WTC11 (cell line): ENCODE measurements around the gene ARHGAP10. TPM values are rescaled to one million over a fixed set of nuclear protein-coding genes. Genes with fewer than 3 reads are reported as not detected.

Source experiments
- ATAC-seq: fragments of 200-7000 bp; cut with Tn5 transposase; 2 replicates; pipeline ENCODE4 v1.10.0; 2021; ENCODE audit warnings: mild to moderate bottlenecking, moderate library complexity
- CTCF ChIA-PET: fragments of 300-600 bp; sonication (Branson Sonifier 250); formaldehyde crosslinking; loops from one replicate; lab custom pipeline; 2021; ENCODE audit warnings: antibody characterized with exemption; lab: Charles Lee
- POLR2A ChIA-PET: fragments of 350-600 bp; sonication (Branson Sonifier 250); formaldehyde crosslinking; loops from one replicate; lab custom pipeline; 2021; ENCODE audit warnings: antibody characterized with exemption; lab: Charles Lee
- DNase-seq: peaks from one replicate; pipeline ENCODE4 v3.0.0; 2021; ENCODE audit warnings: low spot score
- H3K27ac Mint-ChIP-seq: 2 replicates; pipeline ENCODE4 v1.8.0; 2021; ENCODE audit warnings: mixed read lengths
- H3K27me3 Mint-ChIP-seq: 2 replicates; pipeline ENCODE4 v1.8.0; 2021; ENCODE audit warnings: low read depth, mild to moderate bottlenecking, moderate library complexity, mixed read lengths
- H3K36me3 Mint-ChIP-seq: 2 replicates; pipeline ENCODE4 v1.8.0; 2021; ENCODE audit warnings: mixed read lengths
- H3K4me1 Mint-ChIP-seq: 2 replicates; pipeline ENCODE4 v1.8.0; 2022; ENCODE audit warnings: mixed read lengths
- H3K4me3 Mint-ChIP-seq: 2 replicates; pipeline ENCODE4 v1.8.0; 2021; ENCODE audit warnings: mild to moderate bottlenecking, moderate library complexity, mixed read lengths
- H3K9me3 Mint-ChIP-seq: 2 replicates; pipeline ENCODE4 v1.8.0; 2021; ENCODE audit warnings: mixed read lengths
- ELF4 ChIP-seq: sonication (generic); formaldehyde crosslinking; IDR thresholded peaks from 2 replicates; pipeline ENCODE4 v1.8.1; 2022; ENCODE audit warnings: low read depth, mild to moderate bottlenecking, moderate library complexity, missing genetic modification reagents
- FOXJ3 ChIP-seq: sonication (generic); formaldehyde crosslinking; IDR thresholded peaks from 2 replicates; pipeline ENCODE4 v1.9.0; 2021; ENCODE audit warnings: missing genetic modification reagents, mild to moderate bottlenecking, borderline replicate concordance
- GTF2I ChIP-seq: fragments of 250-450 bp; sonication (Bioruptor Pico); conservative IDR thresholded peaks from 2 replicates; pipeline ENCODE4 v1.4.0; 2021; ENCODE audit warnings: mild to moderate bottlenecking
- MAX ChIP-seq: sonication (generic); formaldehyde crosslinking; IDR thresholded peaks from 2 replicates; pipeline ENCODE4 v1.8.0; 2022; ENCODE audit warnings: mild to moderate bottlenecking, missing genetic modification reagents
- MYBL2 ChIP-seq: sonication (generic); formaldehyde crosslinking; IDR thresholded peaks from 2 replicates; pipeline ENCODE4 v1.8.1; 2023; ENCODE audit warnings: mild to moderate bottlenecking, moderate library complexity, missing genetic modification reagents
- NR2C2 ChIP-seq: sonication (generic); formaldehyde crosslinking; IDR thresholded peaks from 2 replicates; pipeline ENCODE4 v1.8.0; 2022; ENCODE audit warnings: mild to moderate bottlenecking, missing genetic modification reagents
- OVOL2 ChIP-seq: fragments of 250-450 bp; sonication (Bioruptor Pico); IDR thresholded peaks from 2 replicates; pipeline ENCODE4 v1.9.0; 2021; ENCODE audit warnings: mild to moderate bottlenecking, borderline replicate concordance
- PRRX2 ChIP-seq: fragments of 250-450 bp; sonication (Bioruptor Pico); IDR thresholded peaks from 2 replicates; pipeline ENCODE4 v1.8.0; 2021; ENCODE audit warnings: mild to moderate bottlenecking
- RORB ChIP-seq: fragments of 250-450 bp; sonication (Bioruptor Pico); IDR thresholded peaks from 2 replicates; pipeline ENCODE4 v1.9.0; 2021; ENCODE audit warnings: mild to moderate bottlenecking
- SOX15 ChIP-seq: fragments of 250-450 bp; sonication (Bioruptor Pico); IDR thresholded peaks from 2 replicates; pipeline ENCODE4 v1.9.0; 2021; ENCODE audit warnings: mild to moderate bottlenecking
- SP1 ChIP-seq: sonication (generic); formaldehyde crosslinking; conservative IDR thresholded peaks from 2 replicates; pipeline ENCODE4 v1.8.1; 2022; ENCODE audit warnings: missing genetic modification reagents
- ZNF121 ChIP-seq: sonication (generic); formaldehyde crosslinking; IDR thresholded peaks from 2 replicates; pipeline ENCODE4 v1.8.0; 2023; ENCODE audit warnings: missing genetic modification reagents
- ZNF219 ChIP-seq: sonication (generic); formaldehyde crosslinking; IDR thresholded peaks from 2 replicates; pipeline ENCODE4 v1.8.0; 2023; ENCODE audit warnings: missing genetic modification reagents, mild to moderate bottlenecking, borderline replicate concordance
- ZNF281 ChIP-seq: sonication (generic); formaldehyde crosslinking; IDR thresholded peaks from 2 replicates; pipeline ENCODE4 v1.8.0; 2023; ENCODE audit warnings: mild to moderate bottlenecking, missing genetic modification reagents
- ZNF396 ChIP-seq: fragments of 250-450 bp; sonication (Bioruptor Pico); IDR thresholded peaks from 2 replicates; pipeline ENCODE4 v1.8.0; 2021; ENCODE audit warnings: mild to moderate bottlenecking, moderate library complexity, borderline replicate concordance
- ZNF512 ChIP-seq: sonication (generic); formaldehyde crosslinking; IDR thresholded peaks from 2 replicates; pipeline ENCODE4 v1.8.1; 2022; ENCODE audit warnings: missing genetic modification reagents, borderline replicate concordance
- total RNA-seq: library from RNA; stranded (reverse); gene quantifications from 3 replicates; pipeline ENCODE4 v1.2.3, GENCODE V29; 2021
- TF ChIP-seq, protein P1 (sequence below): fragments of 250-450 bp; sonication (Bioruptor Pico); conservative IDR thresholded peaks from 2 replicates; pipeline ENCODE4 v1.9.0; 2021; ENCODE audit warnings: mild to moderate bottlenecking
- TF ChIP-seq, protein P2 (sequence below): fragments of 250-450 bp; sonication (Bioruptor Pico); IDR thresholded peaks from 2 replicates; pipeline ENCODE4 v1.9.0; 2021; ENCODE audit warnings: mild to moderate bottlenecking

Gene ARHGAP10
- total RNA-seq, 1 experiment from 2014 or later: 9.6 TPM

- no peak for TF ChIP-seq ZNF281 (CRISPR knock-in tag)
Observed at GRCh38 chr4:147808447-147808846, 76.6 kb downstream of the ARHGAP10 start (continued).

DNA sequence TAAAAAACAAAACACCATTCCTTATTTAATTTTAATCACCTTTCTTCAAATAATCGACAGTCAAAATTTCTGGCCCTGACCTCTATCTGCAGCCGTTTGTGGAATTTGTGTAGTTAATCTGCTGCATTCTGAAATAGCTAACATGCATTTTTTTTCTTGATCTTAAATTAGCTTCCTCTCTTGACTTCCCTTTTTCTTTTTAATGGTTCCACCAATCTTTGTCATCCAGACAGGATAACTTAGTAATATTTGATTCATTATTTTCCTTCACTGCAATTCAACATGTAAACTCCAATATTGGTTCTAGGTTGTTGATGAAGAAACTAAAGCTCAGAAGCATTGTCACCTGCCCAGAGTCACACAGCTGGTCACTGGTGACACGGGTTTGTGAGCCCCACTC, 77.3 kb downstream of the ARHGAP10 start:
- no peak for ATAC-seq
- CTCF ChIA-PET: no interaction called here
- no peak overlapping the region for H3K27ac Mint-ChIP-seq

More for the DNA sequence above, 77.3 kb downstream of the ARHGAP10 start:
- POLR2A ChIA-PET: no interaction called here
- Mint-ChIP-seq H3K36me3 (no peaks in the 10 kb centered on the region), H3K4me1 (peaks cover 16% of the 10 kb centered on the region), H3K4me3 (no peak overlapping the region), H3K27me3 (no peaks in the 10 kb centered on the region), H3K9me3 (no peaks in the 10 kb centered on the region)
- TF ChIP-seq, protein P1, sequence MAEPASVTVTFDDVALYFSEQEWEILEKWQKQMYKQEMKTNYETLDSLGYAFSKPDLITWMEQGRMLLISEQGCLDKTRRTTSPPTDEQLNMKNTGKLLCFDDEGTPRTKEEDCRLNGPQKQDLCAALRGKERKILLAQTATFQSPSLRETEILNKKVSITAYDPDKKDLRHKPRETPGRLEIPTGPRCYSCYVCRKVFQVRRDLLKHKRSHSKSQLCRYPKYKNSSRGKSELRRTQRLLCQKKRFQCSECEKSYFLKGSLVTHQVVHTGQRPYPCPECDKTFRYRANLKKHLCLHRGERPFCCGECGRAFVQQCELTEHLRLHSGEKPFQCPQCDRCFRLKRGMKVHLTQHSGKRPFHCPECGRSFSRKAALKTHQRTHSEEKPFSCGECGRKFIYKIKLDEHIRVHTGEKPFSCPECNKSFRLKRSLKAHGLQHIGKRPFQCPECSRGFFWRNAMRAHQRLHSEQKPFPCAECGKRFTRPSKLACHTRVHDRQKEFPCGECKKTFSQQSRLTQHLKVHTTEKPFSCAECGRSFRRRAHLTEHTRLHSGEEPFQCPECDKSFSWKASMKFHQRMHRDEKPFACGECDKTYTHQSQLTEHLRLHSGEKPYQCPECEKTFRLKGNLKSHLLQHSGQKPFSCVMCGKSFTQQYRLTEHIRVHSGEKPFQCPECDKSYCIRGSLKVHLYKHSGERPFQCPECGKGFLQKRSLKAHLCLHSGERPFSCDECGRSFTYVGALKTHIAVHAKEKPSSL: no peak
- TF ChIP-seq ZNF396 (CRISPR knock-in tag): no peak
- TF ChIP-seq MYBL2: no peak
- TF ChIP-seq NR2C2: no peak
- no peak for TF ChIP-seq ELF4
- no peak for TF ChIP-seq FOXJ3
- TF ChIP-seq, protein P2, sequence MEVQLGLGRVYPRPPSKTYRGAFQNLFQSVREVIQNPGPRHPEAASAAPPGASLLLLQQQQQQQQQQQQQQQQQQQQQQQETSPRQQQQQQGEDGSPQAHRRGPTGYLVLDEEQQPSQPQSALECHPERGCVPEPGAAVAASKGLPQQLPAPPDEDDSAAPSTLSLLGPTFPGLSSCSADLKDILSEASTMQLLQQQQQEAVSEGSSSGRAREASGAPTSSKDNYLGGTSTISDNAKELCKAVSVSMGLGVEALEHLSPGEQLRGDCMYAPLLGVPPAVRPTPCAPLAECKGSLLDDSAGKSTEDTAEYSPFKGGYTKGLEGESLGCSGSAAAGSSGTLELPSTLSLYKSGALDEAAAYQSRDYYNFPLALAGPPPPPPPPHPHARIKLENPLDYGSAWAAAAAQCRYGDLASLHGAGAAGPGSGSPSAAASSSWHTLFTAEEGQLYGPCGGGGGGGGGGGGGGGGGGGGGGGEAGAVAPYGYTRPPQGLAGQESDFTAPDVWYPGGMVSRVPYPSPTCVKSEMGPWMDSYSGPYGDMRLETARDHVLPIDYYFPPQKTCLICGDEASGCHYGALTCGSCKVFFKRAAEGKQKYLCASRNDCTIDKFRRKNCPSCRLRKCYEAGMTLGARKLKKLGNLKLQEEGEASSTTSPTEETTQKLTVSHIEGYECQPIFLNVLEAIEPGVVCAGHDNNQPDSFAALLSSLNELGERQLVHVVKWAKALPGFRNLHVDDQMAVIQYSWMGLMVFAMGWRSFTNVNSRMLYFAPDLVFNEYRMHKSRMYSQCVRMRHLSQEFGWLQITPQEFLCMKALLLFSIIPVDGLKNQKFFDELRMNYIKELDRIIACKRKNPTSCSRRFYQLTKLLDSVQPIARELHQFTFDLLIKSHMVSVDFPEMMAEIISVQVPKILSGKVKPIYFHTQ: no peak
- no peak for TF ChIP-seq SOX15 (CRISPR knock-in tag)
- TF ChIP-seq ZNF219 (CRISPR knock-in tag): no peak
- no peak for TF ChIP-seq RORB (CRISPR knock-in tag)
- no peak for TF ChIP-seq OVOL2
- TF ChIP-seq SP1: no peak
- TF ChIP-seq GTF2I (CRISPR knock-in tag): no peak
- TF ChIP-seq ZNF121 (CRISPR knock-in tag): no peak
- no peak for TF ChIP-seq ZNF512 (CRISPR knock-in tag)
- TF ChIP-seq PRRX2 (CRISPR knock-in tag): no peak
- no peak for TF ChIP-seq MAX (CRISPR knock-in tag)
- no peak for DNase-seq
